Motor neuron (in vitro differentiated cells): Measurements from ENCODE around the gene TRIM47. TPM values are rescaled to one million over a fixed set of nuclear protein-coding genes. Genes with fewer than 3 reads are reported as not detected.
"Not testable (repeated sequence)": the region's sequence is repeated elsewhere in the genome, so short reads cannot be mapped to it uniquely, and the experiment has no call there.

Source experiments
- ATAC-seq, 8 experiments: fragments of 200-7000 bp; cut with Tn5 transposase; replicated peaks in 6 of 8; 2 replicates each; pipeline ENCODE4 v1.8.0; 2021; ENCODE audit warnings: mild to moderate bottlenecking in 8 of 8, moderate library complexity in 8 of 8
- H3K27ac ChIP-seq, 2 donors: fragments of 250-450 bp; sonication (Bioruptor Pico); 2 replicates each; pipeline ENCODE4 v1.9.0; 2021; ENCODE audit warnings: antibody characterized with exemption in 2 of 2, mild to moderate bottlenecking in 2 of 2, moderate library complexity in 1 of 2
- H3K4me1 ChIP-seq, 2 donors: fragments of 250-450 bp; sonication (Bioruptor Pico); replicated peaks in 1 of 2; 2 replicates each; pipeline ENCODE4 v1.6.1; 2021; ENCODE audit warnings: antibody characterized with exemption in 2 of 2, mild to moderate bottlenecking in 2 of 2, moderate library complexity in 1 of 2
- H3K4me3 ChIP-seq, 5 donors: fragments of 250-450 bp; sonication (Bioruptor Pico); 2 replicates each; pipeline ENCODE4 v1.9.0; 2021; ENCODE audit warnings: antibody characterized with exemption in 5 of 5, mild to moderate bottlenecking in 5 of 5, moderate library complexity in 4 of 5
- WGBS, 10 experiments: fragments of 450-650 bp; shearing (Covaris generic); methylation state at CpG; one replicate each; pipeline ENCODE4 v1.0.0; 2022; 5-methylcytosine and 5-hydroxymethylcytosine counted together
- in situ Hi-C, 9 experiments: fragments of 400-800 bp; cut with MboI; loops; one replicate each; pipeline ENCODE4 v1.15.0; 2021; ENCODE audit warnings: low sequenced_read_pairs in 9 of 9, low pct_unique_long_range_greater_than_20kb in 2 of 9; ENCODE audit not compliant: unreplicated experiment in 9 of 9
- total RNA-seq, 8 experiments: library from RNA; unstranded; fragments of 300-600 nt; gene quantifications; 2 replicates each; pipeline versions ENCODE4 v1.2.3 to v1.2.4, GENCODE V29; 2022

Gene TRIM47
- total RNA-seq, 8 experiments from 2014 or later, result 0.67 to 15.1 (median 4.8) TPM

- peak; percentile 29 to 79 (median 75) for ATAC-seq
- Histone ChIP-seq H3K27ac (no peak overlapping the region), H3K4me3 (peak overlapping the region; percentile 17 to 39 (median 24)), H3K4me1 (peaks cover 5 to 14% of the 10 kb centered on the region in 2 donors)
- in situ Hi-C loops, result no loop called here
- 0% methylated on average over 1 of the region's 56 CpGs; no CpG with 5 or more reads in 9 of the 10 experiments for WGBS, 10 experiments
Observed at GRCh38 chr17:75877752-75878173, 618 bp downstream of the TRIM47 start.

GRCh38 chr17:75876938-75877751, 1.2 kb downstream of the TRIM47 start:
- H3K27ac ChIP-seq, result no peak overlapping the region
- peak overlapping the region; percentile 17 to 39 (median 24) for H3K4me3 ChIP-seq
- peaks cover 5 to 18% of the 10 kb centered on the region in 2 donors for H3K4me1 ChIP-seq
- ATAC-seq, result peak; percentile 2 to 27 (median 6)
- 10 to 63% (median 54%) methylated on average over 2 to 18 of the region's 41 CpGs; no CpG with 5 or more reads in 7 of the 10 experiments for WGBS, 10 experiments
- in situ Hi-C loops, result no loop called here

- 0 to 92% (median 49%) methylated on average over 1 to 6 of the region's 26 CpGs; no CpG with 5 or more reads in 4 of the 10 experiments for WGBS, 10 experiments
- in situ Hi-C loops, result no loop called here
- H3K4me1 ChIP-seq, result peaks cover 5 to 18% of the 10 kb centered on the region in 2 donors
- no peak overlapping the region for H3K27ac ChIP-seq
- no peak overlapping the region for H3K4me3 ChIP-seq
- peak in 1 of 8 experiments; percentile 2 for ATAC-seq
Observed at GRCh38 chr17:75876190-75876937, 2.0 kb downstream of the TRIM47 start.

GRCh38 chr17:75875940-75876189, 2.5 kb downstream of the TRIM47 start:
- in situ Hi-C loops, result no loop called here
- WGBS, 10 experiments, result no CpG with 5 or more reads among the region's 5 CpGs
- Histone ChIP-seq H3K27ac (no peak overlapping the region), H3K4me3 (no peak overlapping the region), H3K4me1 (peaks cover 5 to 18% of the 10 kb centered on the region in 2 donors)
- ATAC-seq, result no peak

GRCh38 chr17:75875182-75875939, 3.0 kb downstream of the TRIM47 start:
- ATAC-seq, result no peak
- no peak overlapping the region for H3K4me3 ChIP-seq
- in situ Hi-C loops, result no loop called here
- peaks cover 5 to 18% of the 10 kb centered on the region in 2 donors for H3K4me1 ChIP-seq
- WGBS, 10 experiments, result no CpG with 5 or more reads among the region's 18 CpGs
- H3K27ac ChIP-seq, result no peak overlapping the region

- no peak overlapping the region for H3K4me3 ChIP-seq
- no peak for ATAC-seq
- H3K27ac ChIP-seq, result no peak overlapping the region
- WGBS, 10 experiments, result 60 to 91% (median 72%) methylated on average over 3 to 5 of the region's 38 CpGs; no CpG with 5 or more reads in 6 of the 10 experiments
- in situ Hi-C loops, result no loop called here
- peaks cover 6 to 18% of the 10 kb centered on the region in 2 donors for H3K4me1 ChIP-seq
Observed at GRCh38 chr17:75874323-75875181, 3.8 kb downstream of the TRIM47 start.

- in situ Hi-C loops, result no loop called here
- no peak overlapping the region for H3K27ac ChIP-seq
- WGBS, 10 experiments, result 10 to 100% (median 70%) methylated on average over 1 to 3 of the region's 11 CpGs; no CpG with 5 or more reads in 3 of the 10 experiments
- no peak overlapping the region for H3K4me3 ChIP-seq
- peaks cover 12 to 22% of the 10 kb centered on the region in 2 donors for H3K4me1 ChIP-seq
- ATAC-seq, result no peak
Observed at GRCh38 chr17:75873587-75874322, 4.6 kb downstream of the TRIM47 start.

GRCh38 chr17:75872434-75873351, 5.7 kb downstream of the TRIM47 start:
- Histone ChIP-seq H3K27ac (no peak overlapping the region), H3K4me1 (peaks cover 12 to 18% of the 10 kb centered on the region in 2 donors), H3K4me3 (no peak overlapping the region)
- in situ Hi-C loops, result no loop called here
- ATAC-seq, result peak; percentile 46 to 84 (median 57)
- 30 to 100% (median 70%) methylated on average over 1 to 3 of the region's 13 CpGs; no CpG with 5 or more reads in 4 of the 10 experiments for WGBS, 10 experiments

GRCh38 chr17:75870228-75870627, 8.2 kb downstream of the TRIM47 start:
- 50 to 96% (median 93%) methylated on average over 2 to 4 of the region's 10 CpGs; no CpG with 5 or more reads in 5 of the 10 experiments for WGBS, 10 experiments
- H3K27ac ChIP-seq, in situ Hi-C loops, ATAC-seq, H3K4me3 ChIP-seq: not testable (repeated sequence)
- peaks cover 8 to 13% of the 10 kb centered on the region in 2 donors for H3K4me1 ChIP-seq

- H3K27ac ChIP-seq, result no peak overlapping the region
- no peak overlapping the region for H3K4me3 ChIP-seq
- ATAC-seq, result peak; percentile 5 to 84 (median 30)
- WGBS, 10 experiments, result 0 to 92% (median 66%) methylated on average over 2 to 7 of the region's 23 CpGs; no CpG with 5 or more reads in 3 of the 10 experiments
- H3K4me1 ChIP-seq, result peaks cover 8 to 20% of the 10 kb centered on the region in 2 donors
- in situ Hi-C loops, result no loop called here
Observed at GRCh38 chr17:75869282-75870141, 8.9 kb downstream of the TRIM47 start.
